ENCODE results near the gene SCPEP1. TPM values are rescaled to one million over a fixed set of nuclear protein-coding genes. Genes with fewer than 3 reads are reported as not detected.
"Not testable (repeated sequence)": the region's sequence is repeated elsewhere in the genome, so short reads cannot be mapped to it uniquely, and the experiment has no call there.

Gene SCPEP1
- total RNA-seq, 4 donors from 2014 or later = 48.7 to 150 (median 64.7) TPM

- DNase-seq = no peak
- Histone ChIP-seq H3K27ac (no peak overlapping the region), H3K9me3 (no peaks in the 10 kb centered on the region), H3K4me3 (no peak overlapping the region), H3K27me3 (no peaks in the 10 kb centered on the region), H3K4me1 (no peaks in the 10 kb centered on the region), H3K36me3 (peaks cover 0 to 56% (median 0%) of the 10 kb centered on the region in 3 donors)
- no peak for TF ChIP-seq CTCF (IDR thresholded peaks at IDR 0.05)
- no peak for TF ChIP-seq POLR2A (IDR thresholded peaks at IDR 0.05)
Measured at GRCh38 chr17:56949595-56949994, 28.3 kb upstream of the SCPEP1 start.

GRCh38 chr17:56956992-56957391 is 20.9 kb upstream of the SCPEP1 start:
- no peaks in the 10 kb centered on the region for H3K36me3 ChIP-seq

GRCh38 chr17:56960596-56961538 is 17.1 kb upstream of the SCPEP1 start, which contains the start of gene COIL:
COIL (minus strand) TSS chr17:56961050; CDS start chr17:56961019, 31 bp downstream.
- Histone ChIP-seq H3K9me3 (no peaks in the 10 kb centered on the region), H3K4me3 (peak within 1 kb of the TSS; percentile 74 to 97 (median 88)), H3K27me3 (no peaks in the 10 kb centered on the region), H3K4me1 (peaks cover 3 to 15% (median 7%) of the 10 kb centered on the region in 4 donors), H3K36me3 (no peaks in the 10 kb centered on the region), H3K27ac (peak within 1 kb of the TSS; percentile 80 to 88 (median 86))
- TF ChIP-seq POLR2A (IDR thresholded peaks at IDR 0.05) (peak in 1 of 2 donors; percentile 9), CTCF (IDR thresholded peaks at IDR 0.05) (peak; percentile 99 to 100 (median 99))
- peak; percentile 92 to 96 (median 92) for DNase-seq

More at GRCh38 chr17:56956992-56957391, 20.9 kb upstream of the SCPEP1 start:
- Histone ChIP-seq H3K4me3 (no peak overlapping the region), H3K27ac (no peak overlapping the region), H3K27me3 (no peaks in the 10 kb centered on the region), H3K4me1 (peaks cover 3 to 15% (median 7%) of the 10 kb centered on the region in 4 donors), H3K9me3 (no peaks in the 10 kb centered on the region)
- TF ChIP-seq CTCF (IDR thresholded peaks at IDR 0.05) = no peak
- no peak for TF ChIP-seq POLR2A (IDR thresholded peaks at IDR 0.05)
- DNase-seq = no peak

GRCh38 chr17:56965241-56965640 is 12.7 kb upstream of the SCPEP1 start:
- not testable (repeated sequence) for H3K4me1 ChIP-seq

GRCh38 chr17:56965681-56966080 is 12.2 kb upstream of the SCPEP1 start:
- not testable (repeated sequence) for DNase-seq, H3K4me3 ChIP-seq, H3K4me1 ChIP-seq, H3K9me3 ChIP-seq, H3K36me3 ChIP-seq, H3K27ac ChIP-seq, H3K27me3 ChIP-seq

More at GRCh38 chr17:56965241-56965640, 12.7 kb upstream of the SCPEP1 start:
- H3K9me3 ChIP-seq, H3K36me3 ChIP-seq, H3K27ac ChIP-seq, H3K4me3 ChIP-seq, DNase-seq, H3K27me3 ChIP-seq: not testable (repeated sequence)

- H3K4me3 ChIP-seq = no peak overlapping the region
- DNase-seq = no peak
- no peak overlapping the region for H3K27ac ChIP-seq
- TF ChIP-seq CTCF (IDR thresholded peaks at IDR 0.05) (no peak), POLR2A (IDR thresholded peaks at IDR 0.05) (no peak)
- H3K4me1 ChIP-seq = no peaks in the 10 kb centered on the region
- no peaks in the 10 kb centered on the region for H3K36me3 ChIP-seq
- no peaks in the 10 kb centered on the region for H3K9me3 ChIP-seq
- no peaks in the 10 kb centered on the region for H3K27me3 ChIP-seq
Measured at GRCh38 chr17:56966338-56966737, 11.6 kb upstream of the SCPEP1 start.
